ENCODE measurements around the gene MRGPRG.
"Not testable (repeated sequence)": the region's sequence is repeated elsewhere in the genome, so short reads cannot be mapped to it uniquely, and the experiment has no call there.

The MRGPRG gene

GRCh38 chr11:3169255-3170043 is 49.2 kb downstream of the MRGPRG start:
- DNase-seq (ENCODE audit: low read depth, low spot score) = no peak
- Histone ChIP-seq H3K4me3 (no peak overlapping the region), H3K9me3 (ENCODE audit: low read depth, low read length) (no peaks in the 10 kb centered on the region), H3K27ac (no peak overlapping the region), H3K9ac (ENCODE audit: insufficient read length) (no peak overlapping the region), H3K36me3 (ENCODE audit: insufficient read depth, low read length) (no peaks in the 10 kb centered on the region)
- TF ChIP-seq EZH2 (IDR thresholded peaks at IDR 0.05) = no peak
- TF ChIP-seq FOXP2 (optimal IDR thresholded peaks at IDR 0.05; ENCODE audit: control extremely low read depth, extremely low read length, insufficient read depth) = no peak
- no peak for TF ChIP-seq POLR2AphosphoS5 (IDR thresholded peaks at IDR 0.05; ENCODE audit: borderline replicate concordance, low read depth, low read length)

- not testable (repeated sequence) for H3K27ac ChIP-seq; DNase-seq (ENCODE audit: low read depth, low spot score); H3K9ac ChIP-seq (ENCODE audit: insufficient read length); H3K4me3 ChIP-seq; H3K9me3 ChIP-seq (ENCODE audit: low read depth, low read length); H3K36me3 ChIP-seq (ENCODE audit: insufficient read depth, low read length)
Observed at GRCh38 chr11:3168742-3169254, 49.8 kb downstream of the MRGPRG start.

Measured in SK-N-MC (cell line).